Loucy (cell line): ENCODE results near the gene SCN8A.

ENCODE experiments used
- H2AFZ ChIP-seq: fragments of 200-600 bp; sonication (generic); 2 replicates; pipeline ENCODE4 v1.6.0; 2016; ENCODE audit warnings: antibody characterized with exemption, mild to moderate bottlenecking, low read length, moderate library complexity
- H3F3A ChIP-seq: fragments of 200-600 bp; 2 replicates; pipeline ENCODE4 v1.6.0; 2016; ENCODE audit warnings: antibody characterized with exemption, low read depth, mild to moderate bottlenecking
- H3K27me3 ChIP-seq: fragments of 200-600 bp; sonication (generic); 2 replicates; pipeline ENCODE4 v1.6.1; 2014; ENCODE audit warnings: low read length, mild to moderate bottlenecking; ENCODE audit not compliant: insufficient read depth, poor library complexity, severe bottlenecking
- H3K36me3 ChIP-seq: fragments of 200-600 bp; sonication (generic); 2 replicates; pipeline ENCODE4 v1.6.1; 2016; ENCODE audit warnings: low read length; ENCODE audit not compliant: insufficient read depth
- H3K4me1 ChIP-seq: fragments of 200-600 bp; sonication (generic); 2 replicates; pipeline ENCODE4 v1.5.1; 2014; ENCODE audit warnings: low read length, mild to moderate bottlenecking; ENCODE audit not compliant: insufficient read depth, poor library complexity, severe bottlenecking
- H3K4me2 ChIP-seq: fragments of 200-600 bp; sonication (generic); 2 replicates; pipeline ENCODE4 v1.6.0; 2014; ENCODE audit warnings: antibody characterized with exemption, low read length, low read depth, mild to moderate bottlenecking; ENCODE audit not compliant: poor library complexity, severe bottlenecking
- H3K4me3 ChIP-seq: fragments of 200-600 bp; sonication (generic); 2 replicates; pipeline ENCODE4 v1.5.1; 2014; ENCODE audit warnings: low read length, mild to moderate bottlenecking, mixed read lengths; ENCODE audit not compliant: poor library complexity, severe bottlenecking
- H3K79me2 ChIP-seq: fragments of 200-600 bp; sonication (generic); 2 replicates; pipeline ENCODE4 v1.6.1; 2014; ENCODE audit warnings: low read length; ENCODE audit not compliant: insufficient read depth
- H3K9ac ChIP-seq: fragments of 200-600 bp; sonication (generic); 2 replicates; pipeline ENCODE4 v1.6.0; 2014; ENCODE audit warnings: mild to moderate bottlenecking, low read depth, low read length, moderate library complexity; ENCODE audit not compliant: poor library complexity, severe bottlenecking
- H3K9me2 ChIP-seq: fragments of 200-600 bp; sonication (generic); replicated peaks from 2 replicates; pipeline ENCODE4 v1.6.1; 2016; ENCODE audit warnings: low read depth, low read length, mixed read lengths
- H3K9me3 ChIP-seq: fragments of 200-600 bp; sonication (generic); 2 replicates; pipeline ENCODE4 v1.6.1; 2014; ENCODE audit warnings: mild to moderate bottlenecking, antibody characterized with exemption, low read length, low read depth; ENCODE audit not compliant: insufficient read depth
- H4K20me1 ChIP-seq: fragments of 200-600 bp; sonication (generic); 2 replicates; pipeline ENCODE4 v1.6.0; 2014; ENCODE audit warnings: antibody characterized with exemption, low read length, mild to moderate bottlenecking; ENCODE audit not compliant: insufficient read depth, poor library complexity, severe bottlenecking
- EZH2phosphoT487 ChIP-seq: fragments of 200-600 bp; IDR thresholded peaks from 2 replicates; pipeline ENCODE4 v1.6.1; 2018; ENCODE audit warnings: antibody characterized with exemption, mild to moderate bottlenecking, moderate library complexity, borderline replicate concordance
- TF ChIP-seq, protein P1 (sequence below): fragments of 200-600 bp; sonication (generic); conservative IDR thresholded peaks from 2 replicates; pipeline ENCODE4 v1.5.1; 2014; ENCODE audit warnings: mild to moderate bottlenecking, antibody characterized with exemption, low read length

Gene SCN8A

DNA sequence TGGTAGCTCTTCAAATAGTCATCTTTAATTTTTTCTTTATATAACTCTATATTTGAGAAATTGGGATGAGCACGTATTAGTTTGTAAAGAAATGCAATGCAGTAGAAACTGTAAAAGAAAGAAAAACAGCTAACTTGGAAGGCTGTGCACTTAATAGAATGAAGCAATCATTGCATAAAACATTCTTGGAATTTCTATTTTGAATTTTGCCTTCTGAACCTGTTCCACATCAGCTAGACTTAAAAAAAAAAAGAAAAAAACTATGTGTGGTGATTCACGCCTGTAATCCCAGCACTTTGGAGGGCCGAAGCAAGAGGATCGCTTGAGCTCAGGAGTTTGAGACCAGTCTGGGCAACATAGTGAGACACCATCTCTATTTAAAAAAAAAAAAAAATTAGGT is 29.4 kb downstream of the SCN8A start:
- Histone ChIP-seq H3K9ac (no peak overlapping the region), H3K4me1 (no peaks in the 10 kb centered on the region), H2AFZ (no peak overlapping the region), H3K4me3 (no peak overlapping the region), H3K79me2 (no peaks in the 10 kb centered on the region), H4K20me1 (no peaks in the 10 kb centered on the region), H3F3A (no peaks in the 10 kb centered on the region), H3K9me3 (no peaks in the 10 kb centered on the region; the same call in 1 of the 2 replicates), H3K36me3 (no peaks in the 10 kb centered on the region), H3K9me2 (no peaks in the 10 kb centered on the region), H3K27me3 (no peaks in the 10 kb centered on the region), H3K4me2 (no peak overlapping the region)
- TF ChIP-seq EZH2phosphoT487 = no peak
- TF ChIP-seq, protein P1, sequence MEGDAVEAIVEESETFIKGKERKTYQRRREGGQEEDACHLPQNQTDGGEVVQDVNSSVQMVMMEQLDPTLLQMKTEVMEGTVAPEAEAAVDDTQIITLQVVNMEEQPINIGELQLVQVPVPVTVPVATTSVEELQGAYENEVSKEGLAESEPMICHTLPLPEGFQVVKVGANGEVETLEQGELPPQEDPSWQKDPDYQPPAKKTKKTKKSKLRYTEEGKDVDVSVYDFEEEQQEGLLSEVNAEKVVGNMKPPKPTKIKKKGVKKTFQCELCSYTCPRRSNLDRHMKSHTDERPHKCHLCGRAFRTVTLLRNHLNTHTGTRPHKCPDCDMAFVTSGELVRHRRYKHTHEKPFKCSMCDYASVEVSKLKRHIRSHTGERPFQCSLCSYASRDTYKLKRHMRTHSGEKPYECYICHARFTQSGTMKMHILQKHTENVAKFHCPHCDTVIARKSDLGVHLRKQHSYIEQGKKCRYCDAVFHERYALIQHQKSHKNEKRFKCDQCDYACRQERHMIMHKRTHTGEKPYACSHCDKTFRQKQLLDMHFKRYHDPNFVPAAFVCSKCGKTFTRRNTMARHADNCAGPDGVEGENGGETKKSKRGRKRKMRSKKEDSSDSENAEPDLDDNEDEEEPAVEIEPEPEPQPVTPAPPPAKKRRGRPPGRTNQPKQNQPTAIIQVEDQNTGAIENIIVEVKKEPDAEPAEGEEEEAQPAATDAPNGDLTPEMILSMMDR = no peak

DNA sequence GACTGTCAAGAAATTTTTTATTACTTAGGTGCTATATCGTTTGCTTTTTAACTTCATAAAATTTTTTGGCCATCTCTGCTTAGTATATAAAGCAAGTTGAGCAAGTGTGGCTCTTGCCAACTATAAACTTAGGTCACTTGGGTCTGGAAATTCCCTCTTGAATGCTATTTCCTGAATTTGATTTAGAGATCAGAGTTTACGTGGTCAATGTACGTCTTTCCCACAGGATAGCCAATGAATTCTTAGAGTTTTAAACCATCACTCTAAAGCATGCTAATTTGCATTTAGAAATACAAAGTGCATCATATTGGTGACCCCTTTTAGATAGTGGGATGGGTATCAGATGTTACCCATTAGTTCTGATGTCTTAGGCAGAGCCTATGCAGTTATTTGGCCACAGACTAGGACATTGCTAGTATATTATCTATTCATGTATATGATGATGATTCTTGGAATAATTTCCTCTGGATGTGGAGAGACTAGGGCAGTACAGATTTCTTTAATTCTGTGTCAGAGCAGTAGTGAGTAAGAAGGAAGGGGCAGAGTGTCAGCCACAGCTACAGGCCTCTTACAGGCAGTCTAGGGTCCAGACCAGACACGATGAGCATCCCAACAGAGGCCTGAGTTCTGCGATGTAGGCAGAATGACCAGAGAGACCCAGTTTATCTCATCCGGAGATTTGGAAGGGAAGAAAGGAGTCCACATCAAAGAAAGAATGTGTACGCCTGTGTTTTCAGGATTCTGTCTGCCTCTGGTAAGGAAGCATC is 30.3 kb downstream of the SCN8A start:
- Histone ChIP-seq H3K27me3 (no peaks in the 10 kb centered on the region), H2AFZ (no peak overlapping the region), H4K20me1 (no peaks in the 10 kb centered on the region), H3K36me3 (no peaks in the 10 kb centered on the region), H3K4me1 (no peaks in the 10 kb centered on the region), H3K9ac (no peak overlapping the region), H3K79me2 (no peaks in the 10 kb centered on the region), H3K4me3 (no peak overlapping the region), H3F3A (no peaks in the 10 kb centered on the region), H3K9me2 (no peaks in the 10 kb centered on the region), H3K4me2 (no peak overlapping the region), H3K9me3 (no peaks in the 10 kb centered on the region; the same call in 1 of the 2 replicates)
- TF ChIP-seq EZH2phosphoT487 = no peak
- TF ChIP-seq, protein P1 = no peak

DNA sequence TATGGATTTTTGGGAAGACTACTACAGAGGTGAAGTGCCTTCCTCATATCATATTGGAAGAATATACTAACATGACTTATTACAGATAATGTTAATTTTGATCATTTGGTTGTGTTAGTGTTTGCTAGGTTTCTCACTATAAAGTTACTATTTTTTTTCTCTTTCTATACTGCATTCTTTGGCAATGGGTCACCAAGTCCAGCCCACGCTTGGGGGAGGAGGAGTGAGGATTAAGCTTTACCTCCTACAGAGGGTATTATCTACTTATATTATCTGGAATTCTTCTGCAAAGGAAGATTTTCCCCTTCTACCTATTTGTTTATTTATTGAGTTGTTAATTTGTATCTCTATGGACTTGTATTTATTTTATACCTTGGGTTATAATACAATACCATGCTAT is 31.5 kb downstream of the SCN8A start:
- Histone ChIP-seq H3F3A (no peaks in the 10 kb centered on the region), H3K36me3 (no peaks in the 10 kb centered on the region), H3K4me2 (no peak overlapping the region), H3K9ac (no peak overlapping the region), H3K79me2 (no peaks in the 10 kb centered on the region), H4K20me1 (no peaks in the 10 kb centered on the region), H3K9me2 (no peaks in the 10 kb centered on the region), H3K4me3 (no peak overlapping the region), H3K9me3 (no peaks in the 10 kb centered on the region; the same call in 1 of the 2 replicates), H3K4me1 (no peaks in the 10 kb centered on the region), H3K27me3 (no peaks in the 10 kb centered on the region), H2AFZ (no peak overlapping the region)
- TF ChIP-seq, protein P1 = no peak
- TF ChIP-seq EZH2phosphoT487 = no peak
